ACHN (cell line): ENCODE data around the gene BEGAIN.

Experiments used
- DNase-seq: peaks from one replicate; pipeline ENCODE4 v3.0.0-alpha.2; 2015
- in situ Hi-C: cut with HindIII; loops from 2 replicates; pipeline ENCODE4 v1.10.0; 2017; ENCODE audit warnings: low sequenced_read_pairs, low pct_ligation_motif_present, low pct_unique_long_range_greater_than_20kb

The BEGAIN gene

DNA sequence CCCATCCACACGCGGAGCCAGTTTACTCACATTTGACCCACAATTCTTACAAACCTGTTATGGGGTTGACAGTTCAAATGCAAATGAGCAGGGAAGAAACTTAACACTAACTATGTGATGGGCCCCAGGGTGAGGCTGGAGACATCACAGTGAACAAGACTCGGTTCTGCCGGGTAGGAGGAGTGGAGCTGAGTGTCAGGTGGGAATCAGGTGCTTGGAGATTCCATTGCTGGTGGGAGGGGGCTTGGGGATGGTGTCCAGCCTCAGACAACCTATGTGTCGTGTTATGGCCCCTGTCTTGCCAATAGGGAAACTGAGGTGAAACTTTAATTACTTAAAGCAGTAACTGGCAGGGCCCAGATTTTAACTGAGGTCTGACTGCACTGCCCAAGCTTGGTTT, 41.9 kb downstream of the BEGAIN start:
- in situ Hi-C loops: no loop called here
- DNase-seq: no peak

DNA sequence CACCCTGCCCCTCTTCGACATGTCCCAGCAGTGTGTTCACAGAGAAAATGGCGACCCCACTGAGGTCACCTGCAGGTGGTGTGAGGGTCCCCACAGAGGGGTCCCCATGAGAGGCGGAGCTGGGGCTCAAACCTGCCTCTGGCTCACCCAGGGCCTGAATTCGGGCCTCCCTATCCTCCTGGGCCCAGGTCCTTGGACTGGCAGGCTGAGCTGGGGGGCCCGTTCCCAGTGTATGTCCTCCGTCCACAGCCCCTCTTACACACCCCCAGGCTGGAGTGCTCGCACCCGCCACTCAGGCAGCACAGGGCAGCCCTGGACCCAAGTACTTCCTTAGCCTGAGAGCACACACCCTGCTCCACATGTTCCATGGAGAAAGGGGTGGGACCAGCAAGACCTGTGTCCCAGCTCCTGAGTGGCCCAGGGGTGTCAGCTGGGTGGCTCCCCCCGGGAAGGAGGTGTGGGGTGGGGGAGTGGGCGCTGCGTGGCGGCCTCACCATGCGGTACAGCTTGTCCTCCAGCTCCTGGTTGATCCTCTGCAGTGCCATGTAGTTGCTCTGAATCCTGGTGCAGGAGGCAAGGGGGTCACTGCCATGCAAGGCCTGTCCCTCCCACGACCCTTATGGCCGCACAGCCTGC, 42.6 kb downstream of the BEGAIN start:
- in situ Hi-C loops: no loop called here
- no peak for DNase-seq

DNA sequence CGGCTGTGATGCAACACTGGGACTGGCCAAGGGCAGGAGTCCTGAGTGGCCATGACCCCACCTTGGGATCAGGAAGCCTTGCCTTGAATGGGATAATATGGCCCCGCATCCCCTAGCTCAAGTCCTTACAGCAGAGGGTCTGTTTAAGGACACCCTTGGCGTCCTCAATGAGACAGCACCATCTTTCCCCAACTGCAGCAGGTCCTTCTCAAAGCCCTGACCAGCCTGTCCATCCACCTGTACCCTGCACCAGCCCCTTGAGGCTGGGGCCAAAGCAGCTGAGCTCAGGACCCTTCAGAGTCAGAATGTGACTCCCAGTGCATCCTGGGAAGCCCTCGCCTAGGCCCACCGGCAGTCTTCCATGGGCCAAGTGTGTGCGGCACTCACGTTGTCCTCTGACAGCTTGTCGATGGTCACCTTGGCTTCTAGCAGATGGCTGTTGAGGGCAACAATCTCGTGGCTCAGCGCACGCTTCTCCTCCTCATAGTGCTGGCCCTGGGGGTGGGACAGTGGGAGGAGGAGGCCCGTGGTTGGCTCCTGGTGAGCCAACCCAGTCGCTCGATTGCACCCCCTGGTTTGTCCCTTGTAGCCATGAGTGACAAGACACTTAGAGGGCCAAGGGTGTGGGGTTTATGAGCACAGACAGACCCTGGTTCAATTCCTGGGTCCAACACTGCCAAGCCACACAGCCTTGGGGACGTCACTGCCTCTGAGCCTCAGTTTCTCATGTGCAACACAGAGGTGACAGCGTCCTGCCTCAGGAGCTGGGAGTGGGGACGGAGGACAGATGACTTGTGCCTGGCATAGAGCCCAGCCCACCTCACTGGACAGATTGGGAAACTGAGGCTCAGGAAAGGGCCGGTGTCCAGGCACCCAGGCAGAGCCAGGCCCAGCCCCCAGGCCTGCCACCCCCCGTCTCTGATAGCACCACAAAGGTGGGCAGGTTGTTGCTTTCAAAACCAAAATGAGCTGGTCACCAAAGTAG, 43.5 kb downstream of the BEGAIN start:
- in situ Hi-C loops: no loop called here
- DNase-seq: no peak

DNA sequence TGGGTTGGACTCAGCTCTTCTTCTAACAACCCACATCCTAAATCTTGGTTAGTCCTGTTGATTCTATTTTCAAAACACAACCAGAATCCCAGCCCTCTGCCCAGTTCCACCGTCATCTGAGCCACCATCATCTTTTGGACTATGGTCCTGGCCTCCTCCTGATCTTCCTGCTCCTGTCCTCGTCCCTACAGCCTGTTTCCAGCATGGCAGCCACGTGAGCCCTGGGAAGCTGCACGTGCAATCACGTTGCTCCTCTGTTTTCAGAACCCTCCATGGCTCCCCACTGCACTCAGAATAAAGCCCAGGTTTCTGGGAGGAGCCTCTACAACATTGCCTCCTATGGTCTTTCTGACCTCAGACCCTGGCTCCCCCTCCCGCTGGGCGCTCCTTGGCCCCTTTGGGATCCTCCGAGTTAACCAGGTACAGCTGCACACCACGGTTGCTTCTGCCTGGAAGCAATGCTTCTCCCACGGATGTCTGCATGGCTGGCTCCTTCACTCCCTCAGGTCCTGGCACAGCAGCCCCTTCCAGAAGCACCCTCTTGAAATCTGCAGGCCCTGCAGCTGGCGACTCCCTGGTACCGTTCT, 44.5 kb downstream of the BEGAIN start:
- no peak for DNase-seq
- in situ Hi-C loops: no loop called here

DNA sequence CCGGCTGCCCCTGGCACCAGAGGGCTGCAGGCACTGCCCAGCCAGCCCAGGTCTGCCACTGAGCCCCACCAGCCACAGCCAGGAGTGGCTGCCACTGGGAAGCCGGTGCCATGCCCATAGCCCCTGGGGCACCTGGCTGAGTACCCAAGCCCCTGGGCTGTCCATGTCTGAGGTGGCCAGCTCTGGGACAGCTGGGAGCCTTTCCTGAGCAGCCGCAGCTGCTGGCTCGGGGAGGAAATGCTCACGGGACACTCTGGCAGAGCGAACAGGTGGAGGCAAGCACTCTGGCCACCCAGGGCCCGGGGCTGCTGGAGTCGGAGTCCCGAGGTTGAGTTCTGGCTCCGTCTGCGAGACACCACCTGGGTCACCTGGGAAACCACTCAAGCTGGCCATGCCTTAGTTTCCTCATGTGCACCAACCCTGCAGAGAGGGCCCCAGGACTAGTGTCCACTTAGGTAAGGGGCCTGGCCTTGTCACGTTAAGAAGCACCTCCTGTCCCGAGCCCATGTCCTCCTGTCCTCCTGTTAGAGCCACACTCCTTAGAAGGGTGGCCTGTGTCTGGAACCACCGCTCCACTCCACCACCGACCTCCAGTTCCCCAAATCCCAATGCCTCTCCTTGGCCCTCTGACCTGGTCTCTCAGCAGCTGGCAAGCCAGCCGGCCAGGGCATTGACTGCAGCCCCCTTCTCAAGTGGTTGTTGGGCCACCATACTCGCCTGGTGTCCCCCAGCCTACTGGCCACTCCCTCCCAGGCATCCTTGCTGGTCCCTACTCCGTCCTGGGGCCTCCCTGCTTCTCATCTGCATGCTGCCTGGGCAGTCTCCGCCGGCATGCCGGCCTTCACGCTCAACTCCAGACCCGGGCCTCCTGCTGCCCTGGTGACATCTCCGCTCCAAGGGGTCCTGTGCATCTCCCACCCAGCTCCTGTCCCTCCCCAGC, 45.3 kb downstream of the BEGAIN start:
- in situ Hi-C loops: no loop called here

DNA sequence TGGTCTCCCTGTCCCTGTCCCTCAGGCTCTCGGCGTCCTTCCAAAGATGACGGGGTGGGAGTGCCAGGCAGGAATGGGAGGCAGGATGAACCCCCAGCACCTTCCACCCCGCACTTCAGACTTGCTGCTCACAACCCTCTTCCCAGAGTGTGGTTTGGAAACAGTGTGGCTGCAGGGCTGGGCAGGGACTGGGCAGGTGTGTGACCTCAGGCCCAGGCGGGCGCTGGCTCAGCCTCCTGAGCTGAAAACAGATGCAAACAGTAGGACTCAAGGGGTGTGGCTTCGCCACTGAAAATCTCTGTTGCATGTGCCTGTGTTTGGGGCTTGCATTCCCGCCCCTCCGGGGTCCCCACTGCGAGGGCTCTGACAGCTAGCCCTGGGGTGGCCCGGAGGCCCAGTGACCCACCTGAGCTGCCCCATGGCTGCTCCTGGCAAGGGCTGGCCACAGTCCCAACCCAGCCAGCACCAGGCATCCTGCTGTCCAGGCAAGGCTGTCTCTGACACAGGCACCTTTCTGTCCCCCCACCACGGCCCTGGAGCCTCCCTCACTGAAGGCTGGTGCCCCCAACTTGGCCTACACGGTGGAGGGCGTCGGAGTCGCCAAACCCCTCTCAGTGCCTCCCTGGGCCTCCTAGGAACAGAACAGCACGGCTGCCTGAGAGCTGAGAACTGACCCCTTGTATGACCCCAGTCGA, 46.1 kb downstream of the BEGAIN start:
- in situ Hi-C loops: no loop called here
- no peak for DNase-seq

More for the DNA sequence above, 45.3 kb downstream of the BEGAIN start:
- no peak for DNase-seq

DNA sequence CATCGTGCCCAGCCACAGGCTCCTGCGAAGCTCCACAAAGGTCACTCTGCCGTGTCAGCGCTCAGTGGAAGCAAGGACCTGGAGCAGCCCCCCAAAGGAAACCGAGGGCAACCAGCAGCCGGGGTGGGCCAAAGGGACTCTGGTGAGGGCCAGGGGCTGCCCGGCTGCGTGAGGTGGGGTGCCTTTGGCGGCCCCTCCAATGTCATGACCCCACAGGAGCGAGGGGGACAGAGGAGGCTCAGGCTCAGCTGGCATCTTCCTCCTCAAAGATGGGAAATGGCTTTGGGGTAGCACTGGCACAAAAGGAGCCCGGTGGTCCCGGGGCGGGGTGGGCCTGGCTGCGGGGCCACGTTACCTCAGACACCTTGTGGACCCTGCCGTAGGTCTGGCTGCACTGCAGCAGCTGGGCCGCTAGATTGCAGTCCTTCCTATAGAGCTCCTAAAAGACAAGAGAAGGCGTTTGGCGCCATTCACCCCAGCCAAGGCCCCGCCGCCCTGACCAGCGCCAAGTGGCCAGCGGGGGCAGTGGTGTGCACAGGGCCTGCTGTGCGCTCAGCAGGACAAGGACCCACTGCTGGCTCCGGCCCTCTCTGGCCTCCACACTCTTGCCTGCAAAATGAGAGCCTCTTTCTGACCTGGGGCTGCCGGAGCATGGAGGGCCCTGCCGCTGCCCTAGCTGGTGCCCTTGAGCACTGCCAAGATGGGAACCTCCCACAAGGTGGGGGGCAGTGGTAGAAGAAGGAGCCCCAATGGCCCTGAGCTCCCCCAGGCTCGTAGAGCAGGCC, 46.9 kb downstream of the BEGAIN start:
- peak; percentile 5 for DNase-seq
- in situ Hi-C loops: no loop called here

DNA sequence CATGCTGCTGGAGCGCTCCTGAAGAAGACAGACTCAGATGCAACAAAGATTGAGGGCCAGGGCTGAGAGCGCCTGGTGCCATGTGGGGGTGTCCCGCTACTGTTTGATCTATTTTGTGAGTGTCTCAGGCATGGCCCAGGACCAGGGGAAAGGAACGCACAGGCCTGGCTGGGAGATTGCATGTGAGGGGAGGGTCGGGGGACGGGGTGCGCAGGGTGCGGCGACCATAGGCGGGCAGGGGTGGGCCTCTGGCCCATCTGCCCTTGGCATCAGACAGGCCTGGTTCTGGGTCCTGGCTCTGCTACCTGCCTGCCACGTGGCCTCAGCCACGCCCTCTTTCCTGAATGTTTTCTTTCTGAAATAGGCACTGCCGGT, 47.5 kb downstream of the BEGAIN start:
- in situ Hi-C loops: no loop called here
- no peak for DNase-seq

DNA sequence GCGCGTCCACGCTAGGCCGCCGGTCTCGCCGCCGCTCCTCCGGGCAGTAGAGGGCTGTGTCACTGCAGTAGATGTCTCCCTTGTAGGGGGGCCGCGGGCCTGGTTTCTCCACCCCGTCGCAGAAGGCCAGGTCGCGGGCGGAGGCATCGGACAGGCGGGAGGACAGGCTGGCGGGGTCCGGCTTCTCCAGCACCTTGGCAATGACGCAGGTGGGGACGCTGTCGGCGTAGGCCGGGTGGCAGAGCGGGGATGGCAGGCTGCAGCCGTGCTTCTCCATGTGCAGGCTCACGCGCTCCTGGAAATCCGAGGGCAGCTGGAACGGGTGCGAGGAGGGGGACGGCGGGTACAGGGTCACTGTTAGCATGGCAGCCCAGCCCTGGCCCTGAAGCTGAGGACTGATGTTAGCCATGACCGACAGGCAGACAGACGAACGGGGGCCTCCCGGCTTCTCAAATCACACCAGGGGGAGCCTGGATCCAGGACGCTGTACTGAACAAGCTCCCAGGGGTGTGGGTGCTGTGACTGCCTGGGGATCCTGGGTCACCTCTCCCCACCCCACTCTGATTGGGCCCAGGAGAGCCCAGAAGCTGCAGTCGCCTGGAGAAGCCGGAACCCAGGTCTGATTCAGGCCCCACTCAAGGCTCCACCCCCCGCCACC, 48.1 kb downstream of the BEGAIN start:
- no peak for DNase-seq
- in situ Hi-C loops: no loop called here

DNA sequence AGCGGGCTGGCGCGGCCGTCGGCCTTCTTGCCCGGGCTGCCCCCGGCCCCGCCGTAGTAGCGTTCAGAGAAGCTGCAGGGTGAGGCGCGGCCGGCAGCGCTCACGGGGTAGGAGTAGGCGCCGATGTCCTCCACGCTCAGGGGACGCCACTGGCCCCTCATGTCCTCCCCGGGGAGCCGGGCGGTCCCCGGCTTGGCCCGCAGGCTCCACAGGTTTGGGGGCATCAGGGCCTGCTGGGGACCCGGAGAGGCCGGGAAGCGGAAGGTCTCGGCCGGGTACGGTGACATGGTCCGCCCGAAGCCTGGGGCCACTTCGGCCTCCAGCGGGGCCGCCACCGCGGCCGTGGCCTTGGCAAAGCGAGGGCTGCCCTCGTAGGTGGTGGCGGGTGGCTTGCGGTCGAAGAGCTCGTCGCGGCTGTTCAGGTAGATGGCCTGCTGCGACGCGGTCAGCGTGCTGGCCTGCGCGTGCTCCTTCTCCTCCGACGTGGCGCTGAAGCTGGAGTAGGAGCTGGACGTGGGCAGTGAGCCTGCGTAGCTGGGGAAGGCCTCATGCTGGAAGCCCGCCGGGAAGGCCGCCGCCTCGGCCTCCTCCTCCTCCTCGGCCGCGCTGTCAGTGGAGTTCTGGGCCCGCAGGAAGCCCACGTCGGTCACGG, 48.7 kb downstream of the BEGAIN start:
- DNase-seq: no peak
- in situ Hi-C loops: no loop called here

DNA sequence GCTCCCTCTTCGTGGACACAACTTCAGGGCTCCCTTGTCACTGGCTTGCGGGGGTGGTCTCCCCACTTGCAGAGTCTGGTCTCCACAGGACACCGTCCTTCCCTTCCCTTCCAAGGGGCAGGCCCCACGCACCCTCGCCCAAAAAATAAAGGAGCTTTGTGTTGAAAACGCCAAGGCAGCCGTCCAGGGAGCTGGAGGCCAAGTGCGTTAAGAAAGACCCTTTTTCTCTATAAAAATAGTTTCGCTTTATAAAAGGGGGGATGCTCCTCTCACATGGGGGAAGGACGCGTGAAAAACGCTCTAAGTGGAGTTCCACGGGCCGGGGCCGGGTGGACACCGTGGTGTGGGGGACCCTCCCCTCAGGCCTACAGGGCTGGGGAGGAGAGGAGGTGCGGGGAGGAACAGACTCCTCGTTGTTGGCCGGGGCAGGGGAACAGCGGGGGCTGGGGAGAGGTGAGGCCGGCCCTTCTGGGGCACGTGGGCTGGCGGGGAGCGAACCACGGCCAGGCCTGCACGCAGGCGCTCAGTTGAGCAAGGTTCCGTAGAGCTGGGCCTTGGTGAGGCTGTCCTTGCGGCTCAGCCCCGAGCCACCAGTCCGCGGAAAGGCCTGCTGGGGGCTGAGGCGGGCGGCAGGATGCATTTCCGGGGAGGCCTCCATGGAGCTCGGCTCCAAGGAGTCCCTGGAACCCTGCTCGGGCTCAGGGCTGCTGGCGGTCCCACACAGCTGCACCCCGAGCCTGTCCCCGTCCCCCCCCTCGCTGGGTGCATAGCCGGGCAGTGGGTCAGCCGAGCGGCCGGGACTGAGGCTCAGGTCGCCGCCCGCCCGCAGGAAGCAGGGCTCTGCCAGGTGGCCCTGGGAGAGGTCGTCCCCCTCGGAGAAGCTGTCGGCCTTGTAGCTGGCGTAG, 49.5 kb downstream of the BEGAIN start:
- in situ Hi-C loops: no loop called here

DNA sequence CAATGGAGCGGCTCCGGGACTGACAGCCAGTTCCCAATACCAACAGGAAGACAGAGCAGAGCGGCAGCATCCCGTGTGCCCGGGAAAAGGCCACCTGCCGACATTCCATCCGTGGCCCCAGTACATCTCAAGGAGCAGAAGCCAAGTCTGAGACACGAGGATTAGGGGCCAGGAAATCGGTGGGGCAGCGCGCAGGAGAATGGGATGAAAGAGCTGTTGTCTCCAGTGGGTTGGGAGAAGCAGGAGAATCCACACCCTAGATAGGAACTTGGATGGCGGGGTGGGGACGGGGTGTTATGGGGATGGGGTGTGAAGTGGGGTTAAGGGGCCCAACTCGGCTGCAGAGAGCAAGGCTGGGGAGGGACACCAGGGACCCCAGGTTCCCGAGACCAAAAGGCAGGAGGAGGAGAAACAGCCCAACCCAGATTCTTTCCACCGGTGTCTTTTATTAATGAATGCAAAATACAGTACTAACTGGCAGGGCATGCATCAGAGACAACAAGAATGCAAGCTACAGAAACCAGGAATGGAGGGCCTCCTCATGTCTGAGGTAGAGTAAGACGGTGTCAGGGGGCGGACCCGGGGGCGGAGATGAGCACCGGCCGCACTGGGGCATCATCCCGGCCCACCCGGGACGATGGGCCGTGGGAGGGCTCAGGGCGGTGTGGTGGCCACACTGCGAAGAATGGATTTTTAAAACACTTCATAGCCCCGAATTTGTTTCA, 50.3 kb downstream of the BEGAIN start:
- in situ Hi-C loops: no loop called here
- DNase-seq: no peak

More for the DNA sequence above, 49.5 kb downstream of the BEGAIN start:
- no peak for DNase-seq

DNA sequence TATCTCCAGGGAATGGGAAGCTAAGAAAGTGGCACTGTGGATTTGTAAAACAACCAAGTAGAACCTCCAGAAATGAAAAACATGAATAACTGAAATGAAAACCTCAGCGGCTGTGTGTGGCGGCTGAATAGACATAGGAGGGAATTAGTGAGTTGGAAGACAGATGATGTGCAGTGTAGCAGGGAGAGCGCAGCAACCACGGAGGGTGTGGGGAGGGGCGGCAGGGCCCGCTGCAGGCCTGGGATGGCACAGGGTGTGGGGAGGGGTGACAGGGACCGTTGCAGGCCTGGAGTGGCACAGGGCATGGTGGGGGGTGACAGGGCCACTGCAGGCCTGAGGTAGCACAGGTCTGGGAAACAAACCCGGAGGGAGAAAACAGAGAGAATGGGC, 51.1 kb downstream of the BEGAIN start:
- in situ Hi-C loops: no loop called here
- no peak for DNase-seq

DNA sequence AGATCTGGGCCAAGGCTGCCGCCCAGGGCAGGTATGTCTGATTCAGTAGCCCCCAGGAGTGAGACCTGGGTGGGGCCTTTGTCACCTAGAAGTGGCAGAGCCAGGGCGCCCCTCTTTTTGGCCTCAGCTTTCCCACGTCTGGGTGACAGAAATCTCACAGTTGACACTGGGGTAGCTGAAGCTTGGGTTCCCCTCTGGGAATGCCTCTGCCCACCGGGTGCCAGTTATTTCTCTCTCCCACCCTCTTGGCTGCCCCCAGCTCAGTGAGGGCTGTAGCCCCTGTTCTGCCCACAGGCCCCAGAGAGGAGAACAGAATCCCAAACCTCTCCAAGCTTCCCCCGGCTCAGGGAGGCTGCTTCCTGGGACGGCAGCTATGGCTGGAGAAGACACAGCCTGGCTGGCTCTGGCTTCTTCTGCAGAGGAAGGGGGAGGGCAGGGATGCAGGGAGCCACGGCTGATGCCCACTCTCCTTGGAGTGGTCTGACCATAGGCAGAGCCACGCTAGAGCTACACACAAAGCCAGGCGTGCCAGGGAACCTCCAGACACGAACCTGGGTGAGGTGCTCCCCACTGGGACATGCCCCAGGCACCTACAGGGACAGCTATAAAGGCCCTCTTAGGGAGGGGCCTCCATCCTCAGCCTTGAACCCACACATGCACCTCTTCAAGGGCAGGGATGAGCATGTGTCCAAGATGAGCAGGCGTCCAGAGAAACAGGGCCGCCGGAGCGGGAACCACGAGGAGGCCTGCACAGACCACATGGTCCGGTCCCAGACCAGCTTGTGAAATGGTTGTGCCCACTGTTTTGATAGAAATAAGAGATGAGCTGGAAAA, 51.7 kb downstream of the BEGAIN start:
- no peak for DNase-seq
- in situ Hi-C loops: no loop called here
